Activated CD4-positive, alpha-beta T cell treated with anti-CD3 and anti-CD28 coated beads for 1 hour (primary cell): Measurements from ENCODE around the gene NLRP9.
"Not testable (repeated sequence)": the region's sequence is repeated elsewhere in the genome, so short reads cannot be mapped to it uniquely, and the experiment has no call there.

Experiments used
- DNase-seq: peaks from one replicate; pipeline ENCODE4 v3.0.0-alpha.2; 2020

NLRP9 gene

DNA sequence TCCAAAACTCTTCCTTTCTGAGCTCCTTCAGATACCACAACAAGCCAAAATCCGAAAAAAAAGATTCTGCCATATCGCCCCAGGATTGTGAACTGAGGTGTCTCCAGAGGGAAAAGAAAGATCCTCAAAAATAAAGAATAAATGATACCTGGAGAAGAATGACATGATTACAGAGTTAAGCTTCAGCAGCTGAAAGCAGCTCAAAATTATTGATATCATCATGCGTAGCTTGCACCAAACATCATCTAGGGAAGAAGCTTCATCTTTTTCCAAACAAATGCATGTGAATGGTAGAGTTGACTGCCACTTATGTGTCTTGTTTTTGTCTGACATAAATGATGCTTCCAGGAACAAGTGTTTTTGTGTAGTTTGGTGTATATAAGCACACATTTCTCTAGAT, at the start of gene NLRP9:
NLRP9 (minus strand) TSS at position 101 of the 400 bp plus-strand sequence; CDS start at position 73, 28 bp downstream.
- no peak for DNase-seq

DNA sequence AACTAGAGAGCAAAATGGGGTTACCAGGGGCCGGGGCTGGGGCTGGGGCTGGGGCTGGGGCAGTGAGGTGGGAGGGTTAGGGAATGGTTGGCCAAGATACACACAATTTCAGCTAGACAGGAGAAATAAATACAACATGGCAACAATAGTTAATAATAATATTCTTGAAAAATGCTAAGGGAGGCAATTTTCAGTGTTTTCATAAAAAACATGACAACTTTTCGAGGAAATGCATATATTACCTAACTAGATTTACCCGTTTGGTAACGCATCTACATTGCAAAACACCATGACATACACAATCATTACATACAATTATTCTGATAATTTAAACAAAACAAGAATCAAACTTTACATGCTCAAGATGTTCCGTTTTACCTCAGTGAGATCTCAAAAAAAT, 42.9 kb upstream of the NLRP9 start:
- DNase-seq, result no peak

DNA sequence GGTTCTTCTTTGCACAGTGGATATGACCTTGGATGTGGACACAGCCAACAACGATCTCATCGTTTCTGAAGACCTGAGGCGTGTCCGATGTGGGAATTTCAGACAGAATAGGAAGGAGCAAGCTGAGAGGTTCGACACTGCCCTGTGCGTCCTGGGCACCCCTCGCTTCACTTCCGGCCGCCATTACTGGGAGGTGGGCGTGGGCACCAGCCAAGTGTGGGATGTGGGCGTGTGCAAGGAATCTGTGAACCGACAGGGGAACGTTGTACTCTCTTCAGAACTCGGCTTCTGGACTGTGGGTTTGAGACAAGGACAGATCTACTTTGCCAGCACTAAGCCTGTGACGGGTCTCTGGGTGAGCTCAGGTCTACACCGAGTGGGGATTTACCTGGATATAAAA, 40.1 kb upstream of the NLRP9 start:
- no peak for DNase-seq

DNA sequence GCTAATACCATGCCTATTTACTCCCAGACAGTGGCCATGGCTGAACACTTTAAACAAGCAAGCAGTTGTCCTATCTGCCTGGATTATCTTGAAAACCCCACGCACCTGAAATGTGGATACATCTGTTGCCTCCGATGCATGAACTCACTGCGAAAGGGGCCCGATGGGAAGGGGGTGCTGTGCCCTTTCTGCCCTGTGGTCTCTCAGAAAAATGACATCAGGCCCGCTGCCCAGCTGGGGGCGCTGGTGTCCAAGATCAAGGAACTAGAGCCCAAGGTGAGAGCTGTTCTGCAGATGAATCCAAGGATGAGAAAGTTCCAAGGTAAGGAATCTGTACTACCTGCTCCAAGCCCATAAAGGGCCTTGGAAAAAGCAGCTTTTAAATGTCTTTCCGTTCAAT, 39.3 kb upstream of the NLRP9 start:
- DNase-seq, result no peak

- not testable (repeated sequence) for DNase-seq
These were observed 31.4 kb upstream of the NLRP9 start for GRCh38 chr19:55769632-55770031.

- DNase-seq, result not testable (repeated sequence)
These were observed 30.6 kb upstream of the NLRP9 start, which contains the start of gene RFPL4AL1 for GRCh38 chr19:55768818-55769217. Gene RFPL4AL1 (plus strand): TSS chr19:55769118. CDS start chr19:55771805, 2,687 bp downstream.

DNA sequence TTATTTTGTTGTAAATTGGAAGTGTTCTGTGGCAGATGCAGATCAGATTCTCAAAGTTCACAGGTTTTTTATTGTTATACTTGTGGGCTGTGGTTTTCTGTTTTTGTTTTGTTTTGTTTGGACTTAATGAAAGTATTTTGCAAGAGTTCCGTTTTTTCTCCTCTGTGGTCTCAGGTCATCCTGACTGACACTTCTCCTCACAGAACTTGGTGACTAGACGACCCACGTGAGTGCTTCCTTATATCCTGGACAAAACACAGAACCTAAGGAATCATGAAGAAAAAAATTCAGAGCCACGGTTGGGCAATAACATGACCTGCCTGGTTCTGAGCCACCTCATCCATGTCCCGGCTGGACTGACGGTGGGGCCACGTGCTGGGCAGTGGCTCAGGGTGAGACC, 28.3 kb upstream of the NLRP9 start:
- no peak for DNase-seq

- not testable (repeated sequence) for DNase-seq
These were observed 20.6 kb upstream of the NLRP9 start, which contains the start of gene RFPL4A for GRCh38 chr19:55758797-55759196. Gene RFPL4A (plus strand): TSS chr19:55759097. CDS start chr19:55761801, 2,704 bp downstream.

- DNase-seq, result not testable (repeated sequence)
These were observed 18.6 kb upstream of the NLRP9 start for GRCh38 chr19:55756808-55757207.

- DNase-seq, result no peak
These were observed 15.2 kb upstream of the NLRP9 start for GRCh38 chr19:55753401-55753800.

GRCh38 chr19:55750715-55751114, 12.5 kb upstream of the NLRP9 start:
- DNase-seq, result no peak

DNA sequence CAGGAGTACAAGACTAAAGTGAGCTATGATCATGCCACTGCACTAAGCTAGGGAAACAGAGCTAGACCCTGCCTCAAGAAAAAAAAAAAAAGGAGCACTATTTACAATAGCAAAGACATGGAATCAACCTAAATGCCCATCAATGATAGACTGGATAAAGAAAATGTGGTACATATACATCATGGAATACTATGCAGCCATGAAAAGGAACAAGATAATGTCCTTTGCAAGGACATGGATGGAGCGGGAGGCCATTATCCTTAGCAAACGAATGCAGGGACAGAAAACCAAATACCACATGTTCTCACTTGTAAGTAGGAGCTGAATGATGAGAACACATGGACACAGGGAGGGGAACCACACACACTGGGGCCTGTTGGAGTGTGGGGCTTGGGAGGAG, 7.8 kb downstream of the NLRP9 start:
- not testable (repeated sequence) for DNase-seq

DNA sequence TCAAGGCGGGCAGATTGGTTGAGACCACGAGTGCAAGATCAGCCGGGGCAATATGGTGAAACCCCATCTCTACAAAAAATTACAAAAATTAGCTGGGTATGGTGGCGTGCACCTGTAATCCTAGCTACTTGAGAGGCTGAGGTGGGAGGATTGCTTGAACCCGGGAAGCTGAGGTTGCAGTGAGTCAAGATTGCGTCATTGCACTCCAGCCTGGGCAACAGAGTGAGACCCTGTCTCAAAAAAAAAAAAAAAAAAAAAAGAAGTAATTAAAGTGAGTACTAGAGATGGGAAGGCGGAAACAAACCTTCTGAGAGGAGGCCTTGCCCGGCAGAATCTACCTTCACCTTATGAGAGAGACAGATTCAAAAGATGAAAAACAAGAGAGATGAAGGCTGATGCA, 14.7 kb downstream of the NLRP9 start:
- no peak for DNase-seq

DNA sequence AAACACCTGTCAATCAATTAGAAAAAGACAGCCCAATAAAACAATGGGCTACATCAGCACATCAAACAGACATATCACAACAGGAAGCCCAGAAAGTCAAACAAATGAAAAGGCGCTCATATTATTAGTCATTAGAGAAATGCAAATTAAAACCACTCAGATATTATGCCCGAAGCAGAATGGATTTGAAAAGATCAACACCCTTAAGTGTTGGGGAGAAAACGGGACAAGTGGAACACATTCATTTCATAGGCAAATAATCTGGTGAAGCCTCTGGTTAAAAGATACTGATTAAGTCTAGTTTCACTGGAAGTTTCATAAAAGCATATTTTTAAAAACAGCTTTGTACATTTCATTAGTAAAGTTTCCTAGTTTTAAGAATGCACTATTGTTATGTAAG, 17.4 kb downstream of the NLRP9 start:
- no peak for DNase-seq

DNA sequence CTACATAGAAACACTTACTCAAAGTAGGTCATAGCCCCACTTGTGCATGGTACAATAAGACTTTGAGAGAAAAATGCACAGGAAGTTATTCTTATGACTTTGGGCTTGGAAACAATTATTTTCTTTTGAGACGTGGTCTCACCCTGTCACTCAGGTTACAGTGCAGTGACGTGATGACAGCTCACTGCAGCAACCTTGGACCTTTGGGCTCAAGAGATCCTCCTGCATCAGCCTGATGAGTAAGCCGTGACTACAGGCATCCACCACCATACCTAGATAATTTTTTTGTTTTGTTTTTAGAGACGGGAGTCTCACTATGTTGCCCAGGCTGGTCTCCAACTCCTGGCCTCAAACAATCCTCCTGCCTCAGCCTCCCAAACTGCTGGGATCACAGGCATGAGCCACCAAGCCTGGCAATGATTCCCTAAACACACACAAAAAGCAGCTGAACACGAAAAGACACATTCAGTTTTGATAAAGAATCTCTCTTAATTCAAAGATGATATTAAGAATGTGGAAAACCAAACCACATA, 17.9 kb downstream of the NLRP9 start:
- DNase-seq, result no peak

GRCh38 chr19:55717879-55718711, 20.1 kb downstream of the NLRP9 start:
- DNase-seq, result not testable (repeated sequence)

- DNase-seq, result no peak
These were observed 21.0 kb downstream of the NLRP9 start for GRCh38 chr19:55717251-55717650.

DNA sequence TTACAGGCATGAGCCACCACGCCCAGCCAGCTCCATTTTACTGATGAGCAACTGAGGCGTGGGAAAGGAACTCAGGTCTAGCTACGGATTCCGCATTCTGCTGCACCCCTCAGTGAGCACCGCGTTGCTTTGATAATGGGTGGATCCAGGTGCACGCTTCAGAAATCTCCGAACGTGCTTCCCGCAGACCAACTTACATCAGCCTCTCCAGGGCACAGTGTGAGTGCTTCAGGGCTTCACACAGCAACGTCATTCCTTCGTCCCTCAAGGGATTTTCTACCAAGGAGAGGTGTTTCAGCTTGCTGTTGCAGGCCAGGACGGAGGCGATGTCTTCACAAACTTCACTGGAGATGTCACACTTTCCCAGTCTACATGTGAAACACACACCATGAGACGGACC, 21.7 kb downstream of the NLRP9 start:
- DNase-seq, result no peak

GRCh38 chr19:55712804-55713631, 25.2 kb downstream of the NLRP9 start:
- DNase-seq, result no peak

- DNase-seq, result no peak
These were observed 26.5 kb downstream of the NLRP9 start for GRCh38 chr19:55711719-55712118.

DNA sequence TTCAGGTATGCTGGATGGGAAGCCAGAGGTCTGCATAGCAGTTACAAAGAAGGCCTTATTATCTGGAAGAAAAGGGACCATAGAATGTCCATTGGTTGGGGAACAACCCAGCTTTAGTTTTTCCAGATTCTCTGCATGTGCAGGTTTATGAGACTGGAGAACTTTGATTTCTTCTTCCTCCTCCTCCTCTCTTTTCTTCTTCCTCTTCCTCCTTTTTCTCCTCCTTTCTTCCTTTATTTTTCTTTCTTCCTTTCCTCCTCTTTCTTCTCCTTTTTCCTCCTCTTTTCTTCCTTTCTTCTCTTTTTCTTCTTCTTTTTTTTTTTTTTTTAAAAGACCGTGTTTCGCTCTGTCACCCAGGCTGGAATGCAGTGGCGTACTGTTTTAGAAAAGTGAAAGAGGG, 32.2 kb downstream of the NLRP9 start:
- no peak for DNase-seq

DNA sequence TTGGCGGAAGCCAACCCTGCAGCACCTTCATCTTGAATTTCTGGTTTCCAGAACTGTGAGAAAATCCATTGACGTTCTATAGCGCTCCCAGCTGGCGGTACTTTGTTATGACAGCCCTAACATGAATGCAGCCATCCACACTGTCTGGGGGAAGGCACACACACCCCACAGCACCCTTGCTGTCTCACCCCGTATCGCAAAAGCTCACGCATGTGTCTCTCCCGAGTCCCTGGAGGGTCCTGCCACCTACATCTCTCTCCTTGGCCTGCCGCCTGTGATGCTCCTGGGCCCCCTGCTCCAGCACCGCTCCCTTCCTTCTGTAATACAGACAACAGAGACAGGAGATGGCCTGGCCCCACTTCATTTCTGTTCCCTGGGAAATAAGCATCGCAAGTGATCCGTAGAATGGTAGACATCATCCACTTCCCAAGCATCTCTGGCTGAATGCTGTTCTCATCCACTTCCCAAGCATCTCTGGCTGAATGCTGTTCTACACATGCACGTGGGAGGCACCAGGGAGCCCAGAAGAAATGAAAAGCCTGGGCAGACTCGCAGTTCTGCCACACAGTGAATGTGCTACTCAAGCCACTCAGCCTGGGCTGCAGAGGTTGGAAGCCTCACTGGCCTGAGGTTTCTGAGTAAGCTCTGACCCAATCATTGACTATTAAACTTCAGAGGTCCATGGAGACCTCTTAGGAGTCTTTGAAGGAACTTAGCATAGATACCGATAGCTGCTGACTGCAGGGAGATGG, 33.5 kb downstream of the NLRP9 start:
- DNase-seq, result no peak

DNA sequence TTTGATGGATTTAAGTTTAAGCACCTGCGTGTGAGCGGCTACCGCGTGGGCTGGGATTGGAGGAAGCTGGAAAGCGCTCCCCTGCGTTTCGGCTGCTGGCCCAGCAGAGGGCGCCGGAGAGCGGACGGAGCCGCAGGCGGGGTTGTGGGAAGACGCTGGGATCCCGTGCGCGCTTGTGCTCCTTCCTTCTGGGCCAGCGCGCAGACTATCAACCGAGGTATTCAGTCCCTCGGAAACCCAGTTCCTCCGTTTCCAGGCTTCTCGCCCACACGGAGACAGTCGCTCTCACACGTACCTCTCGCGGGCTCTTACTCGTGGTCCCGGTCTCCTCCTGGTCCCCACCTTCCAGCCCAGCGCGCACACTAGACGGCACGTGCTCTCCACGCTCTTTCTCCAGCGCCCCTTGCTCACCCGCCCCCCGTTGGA, 34.4 kb downstream of the NLRP9 start:
- DNase-seq, result no peak
